22Rv1 (cell line): ENCODE measurements around the gene KDM2A.
A peak's percentile ranks its signal among the peaks of the same experiment; 100 is the strongest.
"Not testable (repeated sequence)": the region's sequence is repeated elsewhere in the genome, so short reads cannot be mapped to it uniquely, and the experiment has no call there.

ENCODE experiments used
- H3K27ac ChIP-seq: fragments of 450-650 bp; 2 replicates; pipeline ENCODE4 v1.5.1; 2017
- ZFX ChIP-seq: fragments of 450-650 bp; IDR thresholded peaks from 2 replicates; pipeline ENCODE4 v1.6.1; 2017; ENCODE audit warnings: antibody characterized with exemption, borderline replicate concordance
- TF ChIP-seq, protein P1 (sequence below): fragments of 450-650 bp; IDR thresholded peaks from 2 replicates; pipeline ENCODE4 v1.5.1; 2017; ENCODE audit warnings: mild to moderate bottlenecking

Gene KDM2A

DNA sequence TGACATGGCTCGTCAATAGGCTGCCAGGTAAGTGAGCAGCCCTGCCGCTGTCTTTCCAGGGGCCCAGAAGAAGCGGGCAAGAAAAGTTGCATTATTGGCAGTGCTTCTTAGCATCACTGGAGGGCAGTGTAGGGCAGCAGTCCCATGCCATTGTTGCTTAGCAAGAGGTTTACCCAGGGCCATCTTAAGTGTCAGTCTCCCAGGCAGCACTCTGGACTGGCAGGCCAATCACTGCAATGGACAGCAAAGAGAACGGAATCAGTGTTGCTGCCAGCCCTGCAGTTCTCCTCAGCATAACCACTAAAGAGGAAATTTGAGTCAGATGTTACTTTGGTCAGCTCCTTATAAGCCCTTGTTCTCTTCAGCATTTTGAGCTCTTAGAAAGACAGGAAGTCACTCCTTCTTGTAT lies 133.8 kb downstream of the KDM2A start:
- peak overlapping the region; percentile 17; the same call in 1 of the 2 replicates for H3K27ac ChIP-seq

DNA sequence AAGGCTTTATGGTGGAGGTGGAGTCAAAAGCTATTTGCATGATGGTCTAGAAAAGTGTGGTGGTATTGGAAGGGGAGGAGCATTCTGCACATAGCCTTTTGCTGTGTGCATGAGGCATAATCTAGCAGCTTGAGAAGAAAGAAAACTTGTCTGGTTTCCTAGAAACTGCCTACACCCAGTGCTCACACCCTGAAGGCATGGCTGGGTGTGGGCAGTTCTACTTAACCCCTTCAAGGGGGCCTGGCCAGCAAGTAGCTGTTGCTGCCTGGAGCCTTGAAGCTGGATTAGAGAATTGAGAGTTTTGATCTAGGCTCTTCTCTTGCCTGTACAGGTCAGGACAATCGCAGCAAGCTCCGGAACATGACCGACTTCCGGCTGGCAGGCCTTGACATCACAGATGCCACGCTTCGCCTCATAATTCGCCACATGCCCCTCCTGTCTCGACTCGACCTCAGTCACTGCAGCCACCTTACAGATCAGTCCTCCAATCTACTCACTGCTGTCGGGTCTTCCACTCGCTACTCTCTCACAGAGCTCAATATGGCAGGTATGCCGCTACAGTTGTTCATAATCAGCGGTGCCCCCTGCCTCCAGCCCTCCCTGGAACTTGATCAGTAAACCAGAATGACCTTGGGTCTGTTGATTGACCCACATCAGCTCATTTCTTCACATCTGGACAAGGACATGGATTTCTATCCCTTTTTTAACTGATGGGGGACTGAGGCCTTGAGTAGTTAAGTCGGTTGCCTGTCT lies 135.0 kb downstream of the KDM2A start:
- H3K27ac ChIP-seq: no peak overlapping the region
- TF ChIP-seq ZFX: no peak
- TF ChIP-seq, protein P1, sequence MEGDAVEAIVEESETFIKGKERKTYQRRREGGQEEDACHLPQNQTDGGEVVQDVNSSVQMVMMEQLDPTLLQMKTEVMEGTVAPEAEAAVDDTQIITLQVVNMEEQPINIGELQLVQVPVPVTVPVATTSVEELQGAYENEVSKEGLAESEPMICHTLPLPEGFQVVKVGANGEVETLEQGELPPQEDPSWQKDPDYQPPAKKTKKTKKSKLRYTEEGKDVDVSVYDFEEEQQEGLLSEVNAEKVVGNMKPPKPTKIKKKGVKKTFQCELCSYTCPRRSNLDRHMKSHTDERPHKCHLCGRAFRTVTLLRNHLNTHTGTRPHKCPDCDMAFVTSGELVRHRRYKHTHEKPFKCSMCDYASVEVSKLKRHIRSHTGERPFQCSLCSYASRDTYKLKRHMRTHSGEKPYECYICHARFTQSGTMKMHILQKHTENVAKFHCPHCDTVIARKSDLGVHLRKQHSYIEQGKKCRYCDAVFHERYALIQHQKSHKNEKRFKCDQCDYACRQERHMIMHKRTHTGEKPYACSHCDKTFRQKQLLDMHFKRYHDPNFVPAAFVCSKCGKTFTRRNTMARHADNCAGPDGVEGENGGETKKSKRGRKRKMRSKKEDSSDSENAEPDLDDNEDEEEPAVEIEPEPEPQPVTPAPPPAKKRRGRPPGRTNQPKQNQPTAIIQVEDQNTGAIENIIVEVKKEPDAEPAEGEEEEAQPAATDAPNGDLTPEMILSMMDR: no peak

More for the DNA sequence above, 133.8 kb downstream of the KDM2A start:
- TF ChIP-seq ZFX: no peak
- TF ChIP-seq, protein P1: peak; percentile 70

DNA sequence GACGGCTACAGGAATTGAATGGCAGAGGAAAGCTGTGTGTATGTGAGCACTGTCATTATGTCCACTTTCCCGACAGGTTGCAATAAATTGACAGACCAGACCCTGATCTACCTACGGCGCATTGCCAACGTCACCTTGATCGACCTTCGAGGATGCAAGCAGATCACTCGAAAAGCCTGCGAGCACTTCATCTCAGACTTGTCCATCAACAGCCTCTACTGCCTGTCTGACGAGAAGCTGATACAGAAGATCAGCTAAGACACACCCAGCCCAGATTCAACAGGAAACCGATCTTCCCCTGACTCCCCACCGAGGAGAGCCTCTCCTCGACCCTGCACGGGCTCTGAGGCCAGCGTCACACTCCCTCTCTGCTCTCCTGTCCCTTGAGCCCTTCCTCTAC lies 135.7 kb downstream of the KDM2A start:
- TF ChIP-seq ZFX: no peak
- TF ChIP-seq, protein P1: no peak
- no peak overlapping the region for H3K27ac ChIP-seq

DNA sequence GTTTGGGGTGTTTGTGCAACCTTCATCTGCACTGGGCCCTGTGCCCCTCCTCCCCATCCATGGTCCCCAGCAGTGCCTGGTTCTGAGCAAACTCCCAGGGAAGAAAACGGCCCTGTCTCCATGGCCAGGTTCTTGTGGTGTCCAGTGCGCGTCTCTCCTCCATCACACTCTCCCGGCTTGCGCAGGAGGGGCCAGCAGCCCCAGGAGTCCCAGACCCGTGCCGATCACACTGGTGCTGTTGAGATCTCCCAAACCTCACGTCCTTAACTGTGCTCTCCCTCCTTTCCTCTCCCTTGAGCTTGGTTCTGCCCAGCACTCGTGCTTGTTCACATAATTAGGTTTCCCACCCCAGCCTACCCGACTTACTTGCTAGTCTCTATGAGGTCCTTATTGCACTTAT lies 136.3 kb downstream of the KDM2A start:
- TF ChIP-seq ZFX: no peak
- TF ChIP-seq, protein P1: no peak
- H3K27ac ChIP-seq: no peak overlapping the region

DNA sequence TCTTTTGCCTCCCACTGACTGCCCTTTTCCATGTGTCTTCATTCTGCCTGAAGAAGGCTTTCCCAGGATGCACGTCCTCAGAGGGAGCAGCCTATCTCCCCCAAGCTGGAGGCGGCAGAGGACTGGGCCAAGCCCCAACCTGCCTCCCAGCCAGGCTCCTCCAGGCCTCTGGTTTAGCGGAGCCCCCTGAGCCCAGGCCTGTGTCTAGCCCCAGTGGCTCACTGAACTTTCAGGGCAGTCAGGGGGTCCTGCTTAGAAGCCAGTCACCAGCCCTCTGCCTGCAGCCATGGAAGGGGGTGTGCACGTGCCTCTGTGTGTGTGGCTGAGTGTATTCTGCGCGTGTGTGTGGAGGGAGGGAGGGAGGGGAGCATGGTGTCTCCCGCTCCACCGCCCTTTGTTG lies 136.8 kb downstream of the KDM2A start:
- no peak overlapping the region for H3K27ac ChIP-seq
- TF ChIP-seq, protein P1: no peak
- TF ChIP-seq ZFX: no peak

DNA sequence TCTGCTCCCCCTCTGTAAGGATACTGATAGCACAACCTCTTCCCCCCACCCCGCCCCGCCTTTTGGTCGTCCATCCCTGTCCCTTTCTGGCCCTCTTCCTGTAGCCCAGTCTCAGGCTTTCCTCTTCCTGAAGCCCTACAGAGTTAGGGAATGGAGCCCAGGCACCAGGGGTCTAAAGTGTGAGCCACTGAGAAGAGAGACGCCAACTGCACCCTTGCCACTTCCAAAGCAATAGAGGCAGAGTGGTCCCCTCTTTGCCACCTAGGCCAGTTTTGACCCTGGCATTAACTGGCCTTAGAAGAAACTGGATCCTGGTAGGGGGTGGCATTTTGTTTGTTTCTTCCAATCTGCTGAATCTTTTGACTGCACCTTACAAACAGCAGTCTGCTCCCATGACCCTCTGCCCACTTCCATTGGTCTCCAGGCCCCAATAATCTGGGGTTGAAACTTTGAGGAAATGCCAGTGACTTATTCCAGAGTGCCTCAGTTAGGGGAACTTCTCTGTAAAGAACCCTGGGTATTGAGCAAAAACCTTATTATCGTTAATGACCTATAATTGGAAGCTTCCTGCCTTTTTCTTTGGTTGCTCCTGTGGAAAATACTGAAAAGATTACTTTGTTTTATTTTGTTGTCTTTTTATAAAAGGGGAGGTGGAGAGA lies 137.5 kb downstream of the KDM2A start:
- no peak for TF ChIP-seq ZFX
- TF ChIP-seq, protein P1: no peak
- peak overlapping the region; percentile 23; the same call in 1 of the 2 replicates for H3K27ac ChIP-seq

DNA sequence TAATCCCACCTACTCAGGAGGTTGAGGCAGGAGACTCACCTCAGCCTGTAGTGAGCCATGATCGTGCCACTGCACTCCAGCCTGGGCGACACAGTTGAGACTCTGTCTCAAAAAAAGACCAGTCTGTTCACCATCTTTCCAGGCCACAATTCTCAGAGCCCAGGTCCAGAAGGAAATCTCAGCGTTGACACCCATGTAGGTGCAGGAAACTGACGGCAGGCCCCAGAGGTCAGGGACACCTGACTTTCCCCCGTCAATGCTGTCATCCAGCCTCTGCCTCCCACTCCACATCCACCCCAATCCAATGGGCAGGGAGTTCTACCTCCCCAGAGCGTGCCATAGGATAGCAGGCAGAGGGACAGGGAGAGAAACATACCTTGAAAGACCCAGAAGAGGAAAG lies 141.3 kb downstream of the KDM2A start:
- H3K27ac ChIP-seq: no peak overlapping the region
- no peak for TF ChIP-seq ZFX
- TF ChIP-seq, protein P1: no peak

DNA sequence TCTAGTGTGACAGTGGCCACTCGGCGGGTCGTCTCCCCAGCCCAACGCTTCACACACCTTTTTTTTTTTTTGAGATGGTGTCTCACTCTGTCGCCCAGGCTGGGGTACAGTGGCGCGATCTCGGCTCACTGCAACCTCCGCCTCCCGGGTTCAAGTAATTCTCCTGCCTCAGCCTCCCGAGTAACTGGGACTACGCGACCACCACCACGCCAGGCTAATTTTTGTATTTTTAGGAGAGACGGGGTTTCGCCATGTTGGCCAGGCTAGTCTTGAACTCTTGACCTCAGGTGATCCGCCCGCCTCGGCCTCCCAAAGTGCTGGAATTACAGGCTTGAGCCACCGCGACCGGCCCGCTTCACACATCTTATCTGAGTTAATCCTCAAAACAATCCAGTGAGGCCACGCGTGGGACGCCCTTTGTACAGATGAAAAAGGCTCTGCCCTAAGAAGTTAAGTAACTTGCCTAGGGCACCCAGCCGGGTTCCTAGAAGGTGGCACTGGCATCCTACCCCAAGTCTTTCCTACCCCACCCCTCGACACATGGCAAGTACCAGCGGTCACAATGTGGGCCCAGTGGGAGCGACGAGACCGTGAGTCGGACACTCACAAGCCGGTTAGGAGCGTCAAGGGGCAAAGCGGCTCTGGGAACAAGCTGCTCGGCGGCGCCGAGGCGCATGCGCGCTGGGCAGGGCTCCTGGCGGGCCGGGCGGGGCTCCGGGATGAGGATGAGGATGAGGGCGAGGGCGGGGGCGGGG lies 142.0 kb downstream of the KDM2A start:
- H3K27ac ChIP-seq: not testable (repeated sequence)
